ENCODE results near the gene TMEM167B. TPM values are rescaled to one million over a fixed set of nuclear protein-coding genes. Genes with fewer than 3 reads are reported as not detected.

TMEM167B gene
- polyA plus RNA-seq, 1 of the 3 experiments (the other 2 are of a cell fraction): 12.7 TPM

- Histone ChIP-seq H4K20me1 (ENCODE audit: insufficient read depth) (0 out of 2 replicates have a peak, but pooled peaks cover under 1% of the 10 kb centered on the region), H3F3A (replicated peaks; ENCODE audit: insufficient read depth) (peaks cover 6% of the 10 kb centered on the region), H3K4me1 (ENCODE audit: control insufficient read depth in 1 of 2, insufficient read depth in 2 of 2, low read depth in 1 of 2, low read length in 1 of 2) (no peaks in the 10 kb centered on the region; a peak in 2 of 4 replicates), H3K9me3 (no peaks in the 10 kb centered on the region), H3K9ac (no peak overlapping the region), H3K27ac (ENCODE audit: low read depth in 2 of 2, low read length in 1 of 2) (no peak overlapping the region), H3K79me2 (ENCODE audit: insufficient read depth) (peaks cover 25% of the 10 kb centered on the region), H3K36me3 (replicated peaks in 1 of 2; ENCODE audit: control insufficient read depth in 1 of 2, insufficient read depth in 2 of 2, low read length in 1 of 2) (peaks cover under 1 to 6% of the 10 kb centered on the region in 2 experiments), H3K4me2 (no peak overlapping the region), H3K27me3 (ENCODE audit: insufficient read depth) (no peaks in the 10 kb centered on the region), H3K9me2 (no peaks in the 10 kb centered on the region), H3K4me3 (ENCODE audit: low read depth in 2 of 2, low read length in 1 of 2) (no peak overlapping the region), H2AFZ (ENCODE audit: low read depth) (no peak overlapping the region)
- ChIA-PET CTCF (interaction anchor here (0.9 kb wide), 1 partner anchor 22 kb away, joined by 3 read pairs; no protein-coding TSS in a partner anchor), POLR2A (no interaction called here)
- TF ChIP-seq CHD2 (IDR thresholded peaks at IDR 0.05; ENCODE audit: low read length, partially characterized antibody): no peak
- no peak for TF ChIP-seq RFX5 (IDR thresholded peaks at IDR 0.05; ENCODE audit: low read length)
- TF ChIP-seq RCOR1 (IDR thresholded peaks at IDR 0.05; ENCODE audit: low read length): no peak
- no peak for TF ChIP-seq MAX (IDR thresholded peaks at IDR 0.05; ENCODE audit: low read depth)
- DNase-seq: no peak
- WGBS (ENCODE audit: low lambda C conversion rate): 86% methylated on average over 1 of the region's 1 CpG
These were observed 12.2 kb upstream of the TMEM167B start for GRCh38 chr1:109078317-109078716.

DNA sequence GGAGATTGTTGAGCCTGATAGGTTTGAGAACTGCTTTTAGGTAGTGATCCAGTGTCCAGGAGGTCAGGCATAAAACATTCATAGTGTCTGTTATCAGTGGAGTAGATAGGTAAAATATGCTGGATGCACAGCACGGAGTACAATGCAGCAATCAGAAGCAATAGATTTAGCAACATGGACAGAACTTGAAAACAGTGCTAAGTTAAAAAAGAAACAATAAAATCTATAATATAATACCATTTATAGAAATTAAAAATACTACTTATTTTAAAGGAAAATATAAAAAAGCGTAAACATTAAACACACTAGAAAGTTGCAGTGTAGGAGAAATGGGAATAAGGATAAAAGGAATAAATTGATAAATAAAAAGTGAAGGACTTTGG is 11.3 kb upstream of the TMEM167B start:
- H3K4me3 ChIP-seq (ENCODE audit: low read depth in 2 of 2, low read length in 1 of 2): no peak overlapping the region
- H3F3A ChIP-seq (replicated peaks; ENCODE audit: insufficient read depth): peaks cover 6% of the 10 kb centered on the region
- H3K79me2 ChIP-seq (ENCODE audit: insufficient read depth): peaks cover 16% of the 10 kb centered on the region
- no peaks in the 10 kb centered on the region for H4K20me1 ChIP-seq (ENCODE audit: insufficient read depth)
- no peak overlapping the region for H3K4me2 ChIP-seq
- no peak overlapping the region for H3K9ac ChIP-seq
- WGBS (ENCODE audit: low lambda C conversion rate): 97% methylated on average over 2 of the region's 2 CpGs
- no peaks in the 10 kb centered on the region for H3K27me3 ChIP-seq (ENCODE audit: insufficient read depth)
- no peaks in the 10 kb centered on the region for H3K9me2 ChIP-seq
- ChIA-PET CTCF (interaction anchor here (0.9 kb wide), 1 partner anchor 21 kb away, joined by 3 read pairs; no protein-coding TSS in a partner anchor), POLR2A (no interaction called here)
- no peak overlapping the region for H2AFZ ChIP-seq (ENCODE audit: low read depth)
- H3K27ac ChIP-seq (ENCODE audit: low read depth in 2 of 2, low read length in 1 of 2): no peak overlapping the region
- no peaks in the 10 kb centered on the region; a peak in 2 of 4 replicates for H3K4me1 ChIP-seq (ENCODE audit: control insufficient read depth in 1 of 2, insufficient read depth in 2 of 2, low read depth in 1 of 2, low read length in 1 of 2)
- no peaks in the 10 kb centered on the region for H3K9me3 ChIP-seq
- H3K36me3 ChIP-seq (replicated peaks in 1 of 2; ENCODE audit: control insufficient read depth in 1 of 2, insufficient read depth in 2 of 2, low read length in 1 of 2): no peaks in the 10 kb centered on the region
- no peak for DNase-seq
- TF ChIP-seq SMC3 (IDR thresholded peaks at IDR 0.05; ENCODE audit: low read depth, low read length) (no peak), FOXM1 (IDR thresholded peaks at IDR 0.05; ENCODE audit: low read depth) (no peak)

- Histone ChIP-seq H3K9me3 (no peaks in the 10 kb centered on the region), H3K4me1 (ENCODE audit: control insufficient read depth in 1 of 2, insufficient read depth in 2 of 2, low read depth in 1 of 2, low read length in 1 of 2) (no peaks in the 10 kb centered on the region; a peak in 1 of 4 replicates), H3K4me2 (no peak overlapping the region), H4K20me1 (ENCODE audit: insufficient read depth) (no peaks in the 10 kb centered on the region), H2AFZ (ENCODE audit: low read depth) (no peak overlapping the region), H3K9ac (no peak overlapping the region), H3K27ac (ENCODE audit: low read depth in 2 of 2, low read length in 1 of 2) (no peak overlapping the region), H3K4me3 (ENCODE audit: low read depth in 2 of 2, low read length in 1 of 2) (no peak overlapping the region), H3K9me2 (no peaks in the 10 kb centered on the region), H3F3A (replicated peaks; ENCODE audit: insufficient read depth) (no peaks in the 10 kb centered on the region), H3K27me3 (ENCODE audit: insufficient read depth) (no peaks in the 10 kb centered on the region), H3K36me3 (replicated peaks in 1 of 2; ENCODE audit: control insufficient read depth in 1 of 2, insufficient read depth in 2 of 2, low read length in 1 of 2) (no peaks in the 10 kb centered on the region), H3K79me2 (ENCODE audit: insufficient read depth) (peaks cover 2% of the 10 kb centered on the region)
- ChIA-PET POLR2A (no interaction called here), CTCF (interaction anchor here (1.5 kb wide), 1 partner anchor 19 kb away, joined by 6 read pairs; no protein-coding TSS in a partner anchor)
- 83% methylated on average over 5 of the region's 5 CpGs for WGBS (ENCODE audit: low lambda C conversion rate)
- DNase-seq: no peak
- TF ChIP-seq REST (IDR thresholded peaks at IDR 0.05; ENCODE audit: low read depth, low read length) (no peak), IRF3 (IDR thresholded peaks at IDR 0.05; ENCODE audit: low read depth, low read length) (no peak), MEF2A (IDR thresholded peaks at IDR 0.05; ENCODE audit: borderline replicate concordance, low read depth) (no peak), TEAD4 (IDR thresholded peaks at IDR 0.05; ENCODE audit: borderline replicate concordance, insufficient read depth) (no peak), NRF1 (IDR thresholded peaks at IDR 0.05; ENCODE audit: low read depth, low read length) (no peak), YY1 (IDR thresholded peaks at IDR 0.05; ENCODE audit: low read depth) (no peak), TAF1 (IDR thresholded peaks at IDR 0.05; ENCODE audit: borderline replicate concordance, low read depth, low read length) (no peak), EZH2phosphoT487 (IDR thresholded peaks at IDR 0.05; ENCODE audit: borderline replicate concordance, low read depth) (no peak), NFIC (IDR thresholded peaks at IDR 0.05; ENCODE audit: borderline replicate concordance) (no peak), TCF12 (IDR thresholded peaks at IDR 0.05) (no peak), RXRA (IDR thresholded peaks at IDR 0.05; ENCODE audit: borderline replicate concordance, low read depth) (no peak), MAX (IDR thresholded peaks at IDR 0.05; ENCODE audit: low read depth) (no peak), ELF1 (IDR thresholded peaks at IDR 0.05) (no peak)
These were observed 10.0 kb upstream of the TMEM167B start for GRCh38 chr1:109080441-109081082.

All from SK-N-SH (cell line).